HG03280 (cell line): ENCODE data around the gene RAPGEF5.

Experiments
- ATAC-seq: cut with Tn5 transposase; IDR thresholded peaks from one replicate; pipeline ENCODE4 v1.9.1; 2021; ENCODE audit warnings: mild to moderate bottlenecking, moderate library complexity; ENCODE audit not compliant: unreplicated experiment

The RAPGEF5 gene

DNA sequence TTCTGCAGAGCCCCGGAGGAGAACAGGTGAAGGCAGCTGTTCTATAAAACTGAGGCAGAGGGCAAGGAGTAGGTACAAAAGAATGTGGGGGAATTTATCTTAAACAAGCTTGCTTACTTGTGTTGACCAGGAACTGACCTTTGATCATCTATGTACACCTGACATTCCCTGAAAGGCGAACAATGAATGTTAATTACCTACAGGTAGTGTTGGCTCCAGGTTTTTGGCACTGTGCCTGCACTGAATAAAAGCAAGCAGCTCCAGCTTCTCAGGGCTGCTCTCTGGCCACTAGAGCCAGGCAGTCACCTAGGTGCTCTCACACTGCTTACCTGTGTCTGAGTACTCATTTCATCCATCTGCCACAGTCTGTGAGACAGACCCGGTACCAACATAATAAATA is 87.0 kb downstream of the RAPGEF5 start:
- ATAC-seq, result no peak

DNA sequence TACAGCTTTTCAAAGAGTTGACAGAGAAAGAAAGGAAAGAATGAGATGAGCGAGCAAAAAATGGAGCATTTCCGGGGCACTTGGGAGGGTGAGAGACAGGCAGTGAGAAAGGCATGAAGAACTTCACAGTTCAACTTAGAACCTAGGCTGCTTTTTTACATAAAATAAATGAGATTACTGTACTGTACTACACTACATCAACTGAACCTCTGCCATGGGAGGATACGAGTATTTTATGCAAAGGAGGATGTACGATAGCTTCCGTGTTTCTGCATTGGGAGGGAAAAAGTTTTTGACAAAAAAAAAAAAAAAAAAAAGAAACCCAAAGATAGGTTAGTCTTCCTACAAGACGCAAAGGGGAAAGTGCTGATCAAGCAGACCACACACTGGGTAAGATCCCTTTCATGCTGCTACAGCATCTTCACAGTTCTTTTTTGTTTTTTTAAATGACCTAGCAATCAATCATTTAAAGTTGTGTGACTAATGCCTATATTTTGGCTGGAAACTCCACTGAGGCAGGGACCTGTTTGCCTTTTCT is 88.0 kb downstream of the RAPGEF5 start:
- no peak for ATAC-seq

DNA sequence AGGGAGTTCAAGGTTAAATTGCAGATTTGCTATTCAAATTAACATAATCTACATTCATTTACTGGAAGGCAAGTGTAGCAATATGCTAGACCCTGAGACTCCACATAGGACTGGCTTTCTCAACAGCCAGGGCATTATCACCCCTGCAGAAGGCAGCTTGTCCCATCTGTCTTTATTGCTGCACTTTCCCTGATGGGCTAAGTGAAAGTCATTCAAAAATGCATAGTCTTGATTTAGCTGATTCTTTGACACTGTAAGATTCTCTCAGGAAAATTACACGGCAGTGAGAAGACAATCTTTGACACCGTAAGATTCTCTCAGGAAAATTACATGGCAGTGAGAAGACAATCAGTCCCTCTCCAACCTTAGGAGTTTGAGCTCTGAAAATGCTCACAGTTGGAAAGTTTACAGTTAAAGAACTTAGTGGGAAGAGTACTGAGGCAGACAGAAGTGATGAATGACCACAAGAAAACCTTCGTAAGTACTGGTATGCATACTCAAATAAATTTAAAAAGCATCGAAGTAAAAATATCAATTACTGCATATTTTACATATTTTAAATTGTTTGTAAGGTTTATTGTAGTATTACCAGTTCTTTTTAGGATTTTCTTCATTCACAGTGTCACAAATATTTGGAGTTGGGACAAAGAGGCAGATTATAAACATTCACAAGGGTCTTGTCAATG is 88.9 kb downstream of the RAPGEF5 start:
- ATAC-seq, result no peak

DNA sequence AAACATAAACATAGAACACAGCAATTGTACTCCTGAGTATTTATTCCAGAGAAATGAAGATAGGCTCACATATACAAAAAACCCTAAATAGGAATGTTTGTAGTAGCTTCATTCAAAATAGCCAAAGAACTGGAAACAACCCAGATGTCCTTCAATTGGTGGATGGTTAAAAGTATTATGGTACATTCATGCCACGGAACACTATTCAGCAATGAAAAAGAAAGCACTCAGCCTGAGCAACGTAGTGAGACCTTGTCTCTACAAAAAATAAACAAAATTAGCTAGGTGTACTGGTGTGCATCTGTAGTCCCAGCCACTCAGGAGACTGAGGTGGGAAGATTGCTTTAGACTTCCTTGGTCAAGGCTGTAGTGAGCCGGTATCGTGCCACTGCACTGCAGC is 94.4 kb downstream of the RAPGEF5 start:
- ATAC-seq, result no peak

DNA sequence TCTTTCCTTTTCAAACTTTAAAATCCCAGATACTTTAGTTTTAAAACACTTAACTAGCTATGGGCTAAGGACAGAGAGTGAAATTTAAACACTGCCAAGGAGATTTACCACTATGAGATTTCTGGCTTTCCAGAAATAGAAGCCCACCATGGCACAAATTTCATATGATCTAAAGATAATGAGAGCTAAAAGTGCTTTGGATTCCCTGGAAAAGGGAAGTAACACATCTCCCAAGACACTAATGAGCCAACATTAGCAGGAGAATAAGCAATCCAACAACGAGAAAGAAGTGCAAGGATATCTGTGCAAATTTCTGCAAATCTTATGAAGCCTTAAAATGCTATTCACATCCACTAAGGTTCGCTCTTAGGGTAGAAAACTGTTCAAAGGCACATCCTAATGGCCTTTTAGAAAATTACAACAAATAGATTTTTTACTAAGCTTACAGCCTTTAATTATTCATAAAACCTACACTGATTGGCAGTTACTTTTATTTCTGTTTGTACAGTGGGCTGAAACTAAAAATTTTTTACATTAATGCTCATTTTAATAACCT is 100.3 kb downstream of the RAPGEF5 start:
- ATAC-seq, result no peak

DNA sequence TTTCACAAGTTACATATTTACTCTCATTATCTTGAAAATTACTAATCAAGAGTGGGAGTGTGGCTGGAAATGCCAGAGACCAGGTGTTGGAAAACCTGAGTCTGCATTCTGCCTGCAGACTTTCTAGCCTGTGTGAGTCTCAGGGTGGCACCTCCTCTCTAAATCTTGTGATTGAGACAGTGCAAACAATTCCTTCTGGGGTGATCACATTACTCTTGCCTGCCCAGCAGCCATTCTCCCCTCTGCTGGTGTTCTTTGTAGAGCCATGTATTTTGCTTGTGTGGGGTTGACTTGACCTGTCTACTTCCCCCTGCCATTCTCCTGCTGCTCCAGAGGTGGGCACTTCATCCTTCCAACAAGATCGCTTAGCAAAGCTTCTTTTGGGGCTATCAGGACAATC is 101.1 kb downstream of the RAPGEF5 start:
- ATAC-seq, result no peak

DNA sequence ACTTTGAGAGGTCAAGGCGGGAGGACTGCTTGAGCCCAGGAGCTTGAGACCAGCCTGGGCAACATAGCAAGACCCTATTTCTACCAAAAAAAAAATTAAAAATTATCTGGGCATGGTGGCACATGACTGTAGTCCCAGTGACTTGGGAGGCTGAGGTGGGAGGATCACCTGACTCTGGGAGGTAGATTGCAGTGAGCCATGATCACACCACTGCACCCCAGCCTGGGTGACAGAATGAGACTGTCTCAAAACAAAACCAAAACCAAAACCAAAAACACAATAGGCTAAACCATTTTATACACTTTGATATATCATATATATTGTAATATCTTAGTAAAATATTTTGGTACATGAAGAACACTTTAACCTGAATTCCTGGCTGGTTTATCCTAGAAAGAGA is 101.6 kb downstream of the RAPGEF5 start:
- no peak for ATAC-seq

DNA sequence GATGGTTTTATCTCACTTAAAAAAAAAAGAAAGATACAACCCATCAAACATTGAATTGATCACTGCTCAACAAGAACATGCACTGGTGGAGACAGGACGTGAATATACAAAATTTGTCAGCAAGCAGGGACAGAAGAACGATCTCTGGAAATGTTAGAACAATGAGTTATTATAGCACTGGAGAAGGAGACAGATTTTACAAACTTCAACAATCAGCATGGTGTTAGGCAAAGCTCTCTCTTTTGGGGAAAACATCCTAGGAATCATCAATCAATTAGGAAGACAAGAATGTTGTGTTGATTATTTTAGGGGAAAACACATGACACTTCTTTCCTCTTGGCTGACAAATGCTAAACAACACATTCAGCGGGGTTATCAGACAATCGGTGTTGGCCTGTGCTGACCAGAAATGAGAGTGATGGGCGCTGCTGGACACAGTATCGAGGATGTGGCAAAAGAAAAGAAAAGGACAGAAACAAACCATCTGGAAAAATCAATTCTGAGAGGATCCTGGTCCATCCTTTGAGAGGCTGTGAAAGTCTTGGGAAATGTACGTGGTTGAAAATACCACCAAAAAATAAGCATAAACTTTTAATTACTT is 103.9 kb downstream of the RAPGEF5 start:
- no peak for ATAC-seq

DNA sequence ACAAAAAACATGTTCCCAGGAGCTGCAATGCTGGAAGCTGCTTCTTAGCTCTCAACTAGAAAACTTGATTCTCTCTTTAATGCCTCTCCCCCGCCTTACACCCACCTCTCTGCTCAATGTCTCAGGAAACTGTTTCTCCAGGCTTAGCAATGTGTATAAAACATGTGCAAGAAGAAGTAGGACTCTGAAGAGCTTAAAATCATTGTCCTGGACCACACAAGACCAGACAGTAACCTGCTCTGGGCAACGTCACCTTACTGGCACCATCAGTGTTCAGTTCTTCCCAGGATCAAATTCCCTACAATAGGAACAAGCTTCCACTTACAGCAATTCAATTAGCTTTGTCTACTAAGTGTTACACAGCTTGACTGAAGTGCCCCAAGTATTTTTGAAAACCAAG is 104.9 kb downstream of the RAPGEF5 start:
- no peak for ATAC-seq

DNA sequence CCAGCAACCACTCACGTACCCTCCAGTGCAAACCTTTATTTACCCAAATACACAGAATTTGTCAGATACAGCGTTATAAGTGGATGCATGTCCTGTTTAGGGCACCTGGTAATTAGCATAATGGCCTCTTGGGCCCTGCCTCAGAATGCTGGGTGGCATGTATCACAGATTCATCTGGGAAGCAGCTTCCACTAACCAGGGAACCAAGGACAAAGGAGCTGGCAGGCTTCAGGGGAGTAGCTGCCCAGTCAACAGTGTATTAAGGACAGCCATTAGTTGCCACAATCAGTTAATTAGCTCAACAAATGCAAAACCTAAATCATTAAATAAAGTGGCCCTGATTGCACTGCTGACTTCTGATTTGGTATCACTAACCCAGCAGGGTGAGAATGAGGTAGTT is 105.7 kb downstream of the RAPGEF5 start:
- no peak for ATAC-seq

DNA sequence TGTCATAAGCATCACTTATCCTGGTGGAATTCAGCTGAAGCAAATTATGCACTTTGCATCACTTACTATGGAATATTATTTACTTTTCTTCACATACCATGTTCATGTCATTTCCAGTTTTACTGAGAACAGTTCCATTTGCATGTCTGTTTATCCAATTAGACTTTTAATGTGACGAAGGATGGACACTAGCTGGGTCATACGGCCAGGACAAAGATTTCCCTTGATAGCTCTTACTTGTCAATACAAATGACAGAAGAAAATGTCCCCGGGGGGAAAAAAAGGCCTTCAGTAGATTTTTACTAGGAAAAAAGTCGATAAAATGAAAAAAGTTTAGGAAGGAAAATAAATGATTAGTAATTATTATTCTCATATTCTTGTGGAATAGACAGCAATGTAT is 106.6 kb downstream of the RAPGEF5 start:
- ATAC-seq, result no peak

DNA sequence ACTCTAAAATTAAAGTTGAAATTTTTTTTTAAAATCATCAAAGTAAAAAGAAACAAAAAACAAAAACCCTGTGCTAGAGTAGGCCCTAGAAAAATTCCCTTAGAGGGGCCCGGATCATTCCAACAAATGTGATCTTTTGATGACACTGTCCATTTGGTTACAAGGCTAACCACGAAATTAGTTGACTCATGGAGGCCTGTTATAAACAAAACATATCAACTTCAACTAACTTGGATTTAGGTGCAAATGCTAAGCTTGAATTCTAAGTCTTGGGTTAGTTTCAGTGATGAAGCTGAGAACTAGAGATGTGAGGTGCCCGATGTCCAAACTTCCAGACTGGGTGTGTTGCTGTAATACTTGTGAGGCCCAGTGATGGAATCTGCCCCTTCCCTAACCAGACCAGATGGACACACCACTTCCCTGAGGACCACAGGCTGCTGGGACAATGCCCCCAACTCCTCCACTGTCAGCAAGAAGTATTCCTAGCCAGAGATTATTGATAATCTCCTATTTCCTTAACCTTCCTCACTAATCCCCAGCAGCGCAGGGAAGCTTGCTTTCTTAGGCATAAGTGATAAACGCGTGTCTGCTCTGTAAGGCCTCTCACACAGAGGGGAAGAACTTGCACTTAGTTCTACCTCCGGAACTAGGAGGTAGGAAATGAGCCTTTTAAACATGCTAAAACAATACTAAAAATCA is 108.7 kb downstream of the RAPGEF5 start:
- no peak for ATAC-seq

DNA sequence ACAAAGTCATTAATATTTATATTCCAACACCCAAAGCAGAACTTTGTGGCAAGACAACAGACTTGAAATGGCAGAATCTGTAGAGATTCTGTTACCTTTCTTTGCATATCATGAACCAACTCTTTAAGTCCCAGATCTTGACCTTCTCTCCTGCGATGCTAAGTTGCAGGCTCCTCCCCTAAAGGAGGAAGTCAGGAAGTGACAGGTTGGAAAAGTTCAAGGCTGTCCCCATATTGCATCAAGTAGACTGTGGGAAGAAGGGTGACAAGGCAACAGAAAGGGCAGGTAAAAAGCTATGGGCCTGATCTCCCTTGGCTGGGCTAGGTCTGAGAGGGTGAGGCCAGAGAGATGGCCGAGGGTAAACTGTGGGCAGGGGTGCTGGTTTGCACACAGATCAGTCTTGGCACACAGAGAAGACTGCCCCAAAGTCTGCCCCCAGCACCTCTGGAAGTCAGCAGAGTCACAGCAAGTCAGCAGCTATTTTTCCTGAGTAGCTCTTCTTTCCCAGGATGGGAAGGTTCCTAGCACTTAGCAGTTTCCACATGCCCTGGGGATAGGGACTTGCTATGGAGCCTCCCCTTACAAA is 115.1 kb downstream of the RAPGEF5 start:
- ATAC-seq, result no peak

DNA sequence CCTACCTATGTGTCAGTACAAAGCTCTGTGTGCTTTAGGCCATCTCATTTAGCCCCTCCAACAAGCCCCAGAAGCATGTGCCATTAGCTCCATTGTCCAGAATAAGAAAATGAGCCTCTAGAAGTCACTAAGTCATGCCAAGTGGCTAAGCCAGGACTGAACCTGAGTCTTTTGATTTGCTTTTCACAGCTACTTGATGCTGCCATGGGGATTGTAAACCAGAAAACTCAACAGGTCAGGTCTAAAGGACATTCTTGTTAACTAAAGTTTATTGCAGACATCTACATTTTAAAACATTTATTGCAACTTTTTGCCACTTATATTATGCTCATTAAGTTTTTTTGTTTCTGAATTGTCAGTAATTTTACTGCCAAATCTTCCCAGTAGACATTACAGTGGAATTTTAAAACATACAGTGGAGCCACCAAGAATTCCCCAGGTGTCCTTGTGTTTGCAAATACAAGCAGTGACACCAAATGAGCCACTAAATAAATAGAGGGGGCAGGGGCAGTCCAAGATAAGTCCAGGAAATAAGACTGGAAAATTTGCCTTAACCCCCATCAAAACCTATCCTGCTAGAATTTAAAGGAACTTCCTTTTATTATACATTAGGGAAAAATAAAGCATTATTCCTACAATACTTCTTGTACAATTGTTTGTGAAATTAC is 115.9 kb downstream of the RAPGEF5 start:
- no peak for ATAC-seq

DNA sequence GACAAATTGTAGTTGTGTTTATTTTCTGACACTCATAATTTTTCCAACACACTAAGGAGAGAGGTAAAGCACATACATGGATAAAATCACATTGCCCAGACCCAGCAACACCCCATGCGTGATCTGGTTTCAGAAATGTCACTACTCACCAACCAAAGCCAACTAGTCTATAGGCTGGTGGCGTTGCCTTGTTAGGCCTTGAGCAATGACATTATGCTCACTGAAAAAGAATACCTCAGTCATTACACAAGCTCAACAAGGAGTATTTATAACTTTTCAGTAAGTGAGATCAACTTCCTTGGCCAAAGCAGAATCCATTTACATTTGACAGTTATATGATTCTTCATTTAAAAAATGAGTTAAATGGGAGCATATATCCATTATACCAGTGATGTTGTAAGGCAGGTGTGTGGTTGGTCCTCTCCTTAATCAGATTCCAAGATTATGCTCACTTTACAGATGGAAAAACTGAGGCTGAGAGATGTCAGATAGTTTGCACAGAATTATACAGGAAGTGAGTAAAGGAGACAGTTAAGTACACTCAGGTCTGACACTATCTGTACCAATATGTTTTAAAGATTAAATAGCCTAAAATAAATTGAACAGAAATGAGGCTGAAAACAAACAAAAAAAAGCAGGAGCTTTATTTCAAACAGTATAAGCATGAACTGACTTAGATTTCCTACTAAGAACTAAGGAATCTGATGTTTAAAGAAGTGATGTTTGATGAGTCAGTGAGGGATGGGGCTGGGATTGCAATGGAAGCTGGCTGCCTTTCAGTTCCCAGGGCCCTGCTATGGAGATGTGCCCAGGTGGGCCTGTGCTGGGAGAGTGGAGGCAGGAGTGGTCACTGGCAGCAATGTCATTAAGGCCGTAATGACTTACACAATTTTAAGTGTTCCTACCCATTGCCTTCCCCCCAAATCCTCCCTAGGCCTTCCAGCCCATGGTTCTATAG is 118.3 kb downstream of the RAPGEF5 start:
- ATAC-seq, result no peak

DNA sequence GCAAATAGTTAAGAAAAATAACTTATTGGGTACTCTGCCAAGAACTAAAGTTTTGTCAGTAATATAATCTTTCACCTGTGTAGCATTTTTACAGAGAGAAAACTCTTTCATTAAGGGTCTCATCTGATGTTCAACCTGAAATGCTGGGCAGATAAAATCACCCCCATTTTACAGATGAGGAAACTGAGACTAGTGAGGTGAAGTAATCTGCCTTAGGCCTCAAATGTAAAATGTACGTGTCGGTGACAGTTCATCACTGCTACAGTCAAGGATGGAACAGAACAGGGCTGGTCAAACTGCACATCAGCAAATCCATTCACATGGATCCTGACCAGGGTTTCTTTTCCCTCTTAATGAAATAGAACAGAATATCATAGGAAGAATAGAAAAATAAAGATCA is 121.8 kb downstream of the RAPGEF5 start:
- ATAC-seq, result no peak

DNA sequence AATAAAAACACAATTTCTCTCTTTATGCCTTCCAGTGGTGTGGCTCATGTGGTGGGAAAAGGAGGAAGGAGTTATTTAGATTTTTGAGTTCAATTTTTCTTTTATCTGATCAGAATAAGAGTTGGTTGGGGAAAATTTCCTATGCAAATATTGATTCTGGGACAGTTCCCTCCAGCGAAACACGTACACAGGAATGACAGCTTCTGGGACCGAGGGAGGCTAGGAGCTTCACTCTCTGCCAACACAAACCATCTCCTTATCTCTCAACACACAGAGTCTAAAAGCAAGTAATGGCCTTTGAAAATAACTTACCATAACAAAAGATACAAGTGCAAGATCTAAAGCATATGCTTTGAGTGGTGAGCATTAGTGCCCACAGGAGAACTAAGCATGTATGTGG is 122.7 kb downstream of the RAPGEF5 start:
- ATAC-seq, result no peak

DNA sequence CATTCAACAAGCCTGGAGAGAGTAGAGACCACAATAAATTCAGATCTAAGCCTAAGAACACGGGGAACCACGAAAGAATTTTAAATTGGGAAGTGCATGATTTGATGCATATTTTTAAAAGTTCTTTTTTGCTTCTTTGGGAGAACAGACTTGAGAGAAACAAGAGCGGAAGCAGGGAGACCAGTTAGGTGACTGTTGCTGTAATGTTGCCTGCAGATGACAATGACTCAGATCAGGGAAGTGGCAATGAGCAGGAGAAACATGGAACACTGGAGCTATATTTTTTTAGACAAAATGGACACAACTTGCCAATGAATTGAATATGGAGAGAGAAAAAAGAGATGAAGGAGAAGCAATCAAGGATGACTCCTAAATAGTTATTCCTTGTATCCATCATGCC is 125.1 kb downstream of the RAPGEF5 start:
- ATAC-seq, result no peak

DNA sequence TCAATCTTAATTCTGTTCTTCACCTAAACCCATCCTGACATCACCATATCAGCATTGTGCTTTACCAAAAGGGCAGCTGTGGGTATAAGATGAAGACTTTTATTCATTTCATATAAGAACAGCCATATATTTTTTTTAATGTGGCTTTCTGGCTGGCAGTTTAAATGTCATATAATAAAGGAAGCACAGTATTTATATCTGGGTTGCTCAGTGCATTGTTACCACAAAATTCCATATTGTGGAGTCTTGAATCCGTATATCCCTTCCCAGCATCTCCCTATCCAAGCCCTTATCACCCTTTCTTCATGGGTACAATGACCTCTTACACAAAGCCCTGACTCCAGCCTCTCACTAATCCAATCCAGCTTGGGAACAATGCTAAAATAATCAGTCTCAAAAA is 125.8 kb downstream of the RAPGEF5 start:
- no peak for ATAC-seq

DNA sequence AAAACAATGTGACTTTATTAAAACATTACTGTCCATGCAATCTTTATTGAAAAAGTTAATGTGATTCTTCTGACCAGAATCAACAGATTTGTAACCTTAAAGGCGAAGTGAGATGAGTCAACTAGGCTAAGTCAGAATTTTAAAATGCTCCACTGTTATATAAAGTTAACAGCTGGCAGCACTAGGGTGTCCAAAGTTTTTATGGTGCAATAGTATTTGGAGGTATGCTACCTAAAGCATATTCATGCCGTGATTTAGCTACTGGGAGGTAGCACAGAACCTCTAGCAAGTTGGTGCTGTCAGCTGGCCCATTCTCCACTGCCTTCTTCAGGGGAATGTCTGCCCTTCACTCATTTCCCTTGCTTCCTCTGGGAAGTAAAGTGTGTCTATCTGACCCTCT is 126.7 kb downstream of the RAPGEF5 start:
- no peak for ATAC-seq
